Measurements from ENCODE around the gene PIGU. TPM values are rescaled to one million over a fixed set of nuclear protein-coding genes. Genes with fewer than 3 reads are reported as not detected.

PIGU gene
- total and polyA plus RNA-seq, 2 donors (not counting 3 experiments of a cell fraction or from before 2014, with no cell fraction given): 20.3 to 81.8 TPM

- Histone ChIP-seq H2AFZ (ENCODE audit: low read depth, low read length) (no peak overlapping the region), H3K9me1 (replicated peaks; ENCODE audit: control insufficient read depth, extremely low read depth, insufficient read depth, low read length) (no peaks in the 10 kb centered on the region), H3K9me3 (replicated peaks; ENCODE audit: control insufficient read depth, insufficient read depth, low read length) (no peaks in the 10 kb centered on the region), H3K4me1 (ENCODE audit: control insufficient read depth, extremely low read depth, insufficient read depth, low read length) (peaks cover 3% of the 10 kb centered on the region), H3K36me3 (ENCODE audit: control insufficient read depth in 2 of 2, extremely low read depth in 1 of 2, insufficient read depth in 2 of 2, low read length in 2 of 2) (peaks cover 0 to 2% of the 10 kb centered on the region in 2 experiments), H3K4me2 (ENCODE audit: insufficient read depth, low read length) (no peak overlapping the region), H3K27me3 (ENCODE audit: control insufficient read depth in 2 of 2, insufficient read depth in 2 of 2, low read length in 2 of 2) (no peaks in the 10 kb centered on the region), H3K27ac (ENCODE audit: insufficient read depth, low read depth, low read length) (no peak overlapping the region), H3K9ac (replicated peaks; ENCODE audit: extremely low read depth, insufficient read depth, low read length) (no peak overlapping the region), H4K20me1 (replicated peaks; ENCODE audit: control insufficient read depth, extremely low read depth, insufficient read depth, low read length) (no peaks in the 10 kb centered on the region), H3K79me2 (ENCODE audit: control insufficient read depth, insufficient read depth, low read length) (no peaks in the 10 kb centered on the region), H3K4me3 (replicated peaks in 1 of 3; ENCODE audit: insufficient read depth in 1 of 3, low read depth in 1 of 3, low read length in 3 of 3) (no peak overlapping the region)
- POLR2A ChIA-PET: no interaction called here
- intact Hi-C loops (cut with micrococcal nuclease) (no loop called here), dilution Hi-C loops (cut with MboI; ENCODE audit: extremely low pct_ligation_motif_present, low sequenced_read_pairs) (no loop called here)
- DNase-seq (ENCODE audit: low read depth, low spot score): no peak
- CTCF ChIA-PET: interaction anchor here (0.8 kb wide), 1 partner anchor 23 kb away, joined by 3 read pairs; no protein-coding TSS in a partner anchor
- no TSS peak for BruUV-seq (replicated peaks)
- no peak for FAIRE-seq
- TF ChIP-seq FOS (IDR thresholded peaks at IDR 0.05; ENCODE audit: borderline replicate concordance, insufficient read depth, low read length) (no peak), CTCF (IDR thresholded peaks at IDR 0.05; ENCODE audit: extremely low read depth in 1 of 2, insufficient read depth in 1 of 2, low read depth in 1 of 2, low read length in 2 of 2) (no peak), POLR2AphosphoS5 (IDR thresholded peaks at IDR 0.05; ENCODE audit: insufficient read depth, low read depth, low read length) (no peak), JUN (IDR thresholded peaks at IDR 0.05; ENCODE audit: borderline replicate concordance, insufficient read depth, insufficient read length, low read depth) (no peak), MYC (IDR thresholded peaks at IDR 0.05; ENCODE audit: low read depth, low read length) (no peak), EZH2 (IDR thresholded peaks at IDR 0.05; ENCODE audit: borderline replicate concordance, low read depth, low read length, severe bottlenecking) (no peak), MAX (IDR thresholded peaks at IDR 0.05; ENCODE audit: insufficient read depth, insufficient read length) (no peak), POLR2A (IDR thresholded peaks at IDR 0.05; ENCODE audit: low read depth, low read length) (no peak), GATA2 (IDR thresholded peaks at IDR 0.05; ENCODE audit: insufficient read depth, insufficient read length, low read depth, low read length) (no peak)
Measured at GRCh38 chr20:34621036-34621343, 55.9 kb downstream of the PIGU start.

All from endothelial cell of umbilical vein (primary cell).